OCI-LY3 (cell line): ENCODE data around the gene RGCC.

ENCODE experiments used
- CTCF ChIP-seq: fragments of 200-600, 300-600 bp; sonication (generic); IDR thresholded peaks from 2 replicates; pipeline ENCODE4 v1.5.1; 2014; ENCODE audit warnings: antibody characterized with exemption, low read length, low read depth
- EZH2phosphoT487 ChIP-seq: fragments of 200-600 bp; shearing (Covaris generic); IDR thresholded peaks from 2 replicates; pipeline ENCODE4 v1.6.1; 2018; ENCODE audit warnings: antibody characterized with exemption, mixed run types, low read depth

GRCh38 chr13:41411522-41411921 is 45.8 kb upstream of the RGCC start:
- peak; percentile 50 for TF ChIP-seq CTCF
- no peak for TF ChIP-seq EZH2phosphoT487
